KMS-11 (cell line): Measurements from ENCODE around the gene RAB36.

ENCODE experiments used
- H2AFZ ChIP-seq: fragments of 200-600 bp; sonication (generic); 2 replicates; pipeline ENCODE4 v1.6.1; 2016; ENCODE audit warnings: antibody characterized with exemption, mixed run types, low read depth
- H3K27ac ChIP-seq: fragments of 200-600 bp; sonication (generic); 2 replicates; pipeline ENCODE4 v1.6.1; 2016; ENCODE audit warnings: mild to moderate bottlenecking, mixed run types
- H3K27me3 ChIP-seq: fragments of 200-600 bp; sonication (generic); 2 replicates; pipeline ENCODE4 v1.6.1; 2017; ENCODE audit warnings: mild to moderate bottlenecking, low read depth, mixed run types, moderate library complexity; ENCODE audit not compliant: insufficient read depth
- H3K36me3 ChIP-seq: fragments of 200-600 bp; sonication (generic); 2 replicates; pipeline ENCODE4 v1.6.1; 2017; ENCODE audit warnings: mild to moderate bottlenecking, mixed run types; ENCODE audit not compliant: insufficient read depth
- H3K4me1 ChIP-seq: fragments of 200-600 bp; sonication (generic); 2 replicates; pipeline ENCODE4 v1.6.1; 2016; ENCODE audit warnings: mild to moderate bottlenecking, low read depth, mixed run types; ENCODE audit not compliant: poor library complexity, severe bottlenecking
- H3K4me2 ChIP-seq: fragments of 200-600 bp; sonication (generic); 2 replicates; pipeline ENCODE4 v1.7.0; 2016; ENCODE audit warnings: mild to moderate bottlenecking, mixed run types
- H3K4me3 ChIP-seq: fragments of 200-600 bp; sonication (generic); IDR thresholded peaks from 2 replicates; pipeline ENCODE4 v1.6.1; 2017; ENCODE audit warnings: low read depth, low read length, mixed read lengths; ENCODE audit not compliant: insufficient read depth
- H3K79me2 ChIP-seq: fragments of 200-600 bp; sonication (generic); 2 replicates; pipeline ENCODE4 v1.6.1; 2016; ENCODE audit warnings: low read depth, mixed run types; ENCODE audit not compliant: insufficient read depth
- H3K9ac ChIP-seq: fragments of 200-600 bp; sonication (generic); 2 replicates; pipeline ENCODE4 v1.6.1; 2016; ENCODE audit warnings: mild to moderate bottlenecking, mixed run types
- H4K20me1 ChIP-seq: fragments of 200-600 bp; sonication (generic); 2 replicates; pipeline ENCODE4 v1.6.1; 2016; ENCODE audit warnings: mild to moderate bottlenecking, mixed run types; ENCODE audit not compliant: insufficient read depth
- CTCF ChIP-seq: fragments of 200-600 bp; sonication (generic); conservative IDR thresholded peaks from 2 replicates; pipeline ENCODE4 v1.6.1; 2017; ENCODE audit warnings: low read depth, mild to moderate bottlenecking, antibody characterized with exemption, low read length, moderate library complexity, mixed read lengths

The RAB36 gene

GRCh38 chr22:23102002-23102655 lies 43.1 kb upstream of the RAB36 start:
- Histone ChIP-seq H3K79me2 (no peaks in the 10 kb centered on the region), H4K20me1 (no peaks in the 10 kb centered on the region), H3K4me3 (no peak overlapping the region), H2AFZ (no peak overlapping the region), H3K27me3 (no peaks in the 10 kb centered on the region), H3K4me2 (no peak overlapping the region), H3K27ac (no peak overlapping the region), H3K36me3 (no peaks in the 10 kb centered on the region), H3K4me1 (no peaks in the 10 kb centered on the region), H3K9ac (no peak overlapping the region)
- no peak for TF ChIP-seq CTCF

- H3K27ac ChIP-seq, result no peak overlapping the region
- no peaks in the 10 kb centered on the region for H3K36me3 ChIP-seq
- H3K27me3 ChIP-seq, result no peaks in the 10 kb centered on the region
- no peak overlapping the region for H3K9ac ChIP-seq
- H3K4me2 ChIP-seq, result no peak overlapping the region
- H4K20me1 ChIP-seq, result no peaks in the 10 kb centered on the region
- H2AFZ ChIP-seq, result no peak overlapping the region
- H3K4me1 ChIP-seq, result no peaks in the 10 kb centered on the region
- H3K79me2 ChIP-seq, result no peaks in the 10 kb centered on the region
- no peak for TF ChIP-seq CTCF
- no peak overlapping the region for H3K4me3 ChIP-seq
Observed at GRCh38 chr22:23102776-23103175, 42.5 kb upstream of the RAB36 start.

GRCh38 chr22:23103199-23103954 lies 41.9 kb upstream of the RAB36 start:
- H3K9ac ChIP-seq, result no peak overlapping the region
- no peak overlapping the region for H3K27ac ChIP-seq
- no peaks in the 10 kb centered on the region for H3K36me3 ChIP-seq
- H2AFZ ChIP-seq, result no peak overlapping the region
- no peaks in the 10 kb centered on the region for H4K20me1 ChIP-seq
- no peaks in the 10 kb centered on the region for H3K79me2 ChIP-seq
- no peak overlapping the region for H3K4me3 ChIP-seq
- H3K4me1 ChIP-seq, result no peaks in the 10 kb centered on the region
- no peaks in the 10 kb centered on the region for H3K27me3 ChIP-seq
- no peak overlapping the region for H3K4me2 ChIP-seq
- TF ChIP-seq CTCF, result no peak

- no peak overlapping the region for H2AFZ ChIP-seq
- H3K4me1 ChIP-seq, result no peaks in the 10 kb centered on the region
- no peaks in the 10 kb centered on the region for H3K79me2 ChIP-seq
- no peak overlapping the region for H3K27ac ChIP-seq
- H3K4me3 ChIP-seq, result no peak overlapping the region
- H3K36me3 ChIP-seq, result no peaks in the 10 kb centered on the region
- no peaks in the 10 kb centered on the region for H3K27me3 ChIP-seq
- TF ChIP-seq CTCF, result no peak
- H3K9ac ChIP-seq, result no peak overlapping the region
- H4K20me1 ChIP-seq, result no peaks in the 10 kb centered on the region
- H3K4me2 ChIP-seq, result no peak overlapping the region
Observed at GRCh38 chr22:23104187-23104971, 40.9 kb upstream of the RAB36 start.
